GM18867 (cell line): ENCODE results near the gene IL10.
"Not testable (repeated sequence)": the region's sequence is repeated elsewhere in the genome, so short reads cannot be mapped to it uniquely, and the experiment has no call there.

Experiments used
- ATAC-seq: cut with Tn5 transposase; IDR thresholded peaks from one replicate; pipeline ENCODE4 v1.9.1; 2021; ENCODE audit warnings: mild to moderate bottlenecking, moderate library complexity; ENCODE audit not compliant: unreplicated experiment

Gene IL10

DNA sequence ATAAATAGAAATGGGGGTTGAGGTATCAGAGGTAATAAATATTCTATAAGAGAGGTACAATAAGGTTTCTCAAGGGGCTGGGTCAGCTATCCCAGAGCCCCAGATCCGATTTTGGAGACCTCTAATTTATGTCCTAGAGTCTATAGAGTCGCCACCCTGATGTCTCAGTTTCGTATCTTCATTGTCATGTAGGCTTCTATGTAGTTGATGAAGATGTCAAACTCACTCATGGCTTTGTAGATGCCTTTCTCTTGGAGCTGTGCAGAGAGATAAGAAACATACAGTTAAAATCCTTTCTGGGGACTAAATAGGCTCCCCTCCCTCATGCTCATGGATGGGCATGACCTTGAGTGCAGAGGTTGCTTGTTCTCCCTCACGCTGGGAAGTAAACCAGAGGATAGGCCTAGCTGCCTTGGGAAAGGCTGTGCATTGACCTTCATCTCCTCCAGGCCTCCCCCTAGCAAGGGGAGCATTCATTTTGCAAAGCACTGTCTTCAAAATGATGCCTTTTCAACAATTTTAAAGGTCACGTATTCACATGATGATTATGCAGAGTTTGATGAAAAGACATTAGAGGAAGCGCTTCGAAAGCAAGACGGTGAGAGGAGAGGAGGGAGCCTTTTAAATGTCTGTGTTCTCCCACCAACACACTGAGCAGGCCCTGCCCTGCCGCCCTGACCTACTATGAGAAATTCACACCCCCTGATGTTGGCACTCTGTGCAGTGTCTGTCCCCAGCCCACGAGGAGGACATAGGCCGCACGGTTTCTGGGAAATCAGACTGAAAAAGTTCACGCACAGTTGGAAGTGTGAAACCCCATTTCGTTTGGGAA is 3.6 kb downstream of the IL10 start:
- ATAC-seq: peak; percentile 14

DNA sequence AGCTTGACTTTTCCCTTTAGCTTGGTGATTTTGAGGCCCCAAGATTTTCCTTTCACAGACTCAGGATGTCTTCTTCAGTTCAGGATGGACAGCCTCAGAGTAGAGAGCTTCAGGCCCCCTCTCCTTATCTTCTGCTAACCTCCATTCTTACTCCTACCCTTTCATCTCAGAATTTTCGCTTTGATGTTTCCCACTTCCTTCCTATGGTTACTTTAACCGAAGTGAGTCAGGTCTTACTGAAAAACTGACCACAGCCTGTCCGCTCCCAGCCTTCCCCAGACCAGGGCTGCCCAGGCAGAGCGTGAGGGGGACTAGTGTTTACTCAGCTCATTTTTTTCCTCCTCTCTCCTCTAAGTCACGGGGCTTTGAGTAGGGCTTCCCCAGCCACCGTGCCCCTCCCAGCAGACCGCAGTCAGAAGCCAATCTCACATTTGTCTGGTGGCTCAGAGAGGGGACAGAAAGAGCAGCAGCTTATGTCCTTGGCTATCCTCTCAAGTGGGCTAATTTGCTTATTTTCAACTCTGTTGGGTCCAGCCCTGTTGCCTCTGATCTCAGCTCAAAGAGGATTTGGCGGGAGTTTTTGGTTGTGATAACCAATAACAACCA is 5.9 kb downstream of the IL10 start:
- peak; percentile 40 for ATAC-seq

DNA sequence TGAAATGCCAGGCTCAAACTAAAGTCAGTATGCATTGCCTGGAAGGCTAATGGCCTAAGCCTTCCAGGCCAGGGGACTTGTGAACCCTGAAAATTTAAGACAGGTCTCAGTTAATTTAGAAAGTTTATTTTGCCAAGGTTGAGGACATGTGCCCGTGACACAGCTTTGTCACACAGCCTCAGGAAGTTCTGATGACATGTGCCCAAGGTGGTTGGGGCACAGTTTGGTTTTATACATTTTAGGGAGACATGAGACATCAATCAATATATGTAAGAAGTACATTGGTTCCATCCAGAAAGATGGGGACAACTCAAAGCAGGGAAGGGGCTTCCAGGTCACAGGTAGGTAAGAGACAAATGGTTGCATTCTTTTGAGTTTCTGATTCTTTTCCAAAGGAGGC is 6.5 kb downstream of the IL10 start:
- not testable (repeated sequence) for ATAC-seq

DNA sequence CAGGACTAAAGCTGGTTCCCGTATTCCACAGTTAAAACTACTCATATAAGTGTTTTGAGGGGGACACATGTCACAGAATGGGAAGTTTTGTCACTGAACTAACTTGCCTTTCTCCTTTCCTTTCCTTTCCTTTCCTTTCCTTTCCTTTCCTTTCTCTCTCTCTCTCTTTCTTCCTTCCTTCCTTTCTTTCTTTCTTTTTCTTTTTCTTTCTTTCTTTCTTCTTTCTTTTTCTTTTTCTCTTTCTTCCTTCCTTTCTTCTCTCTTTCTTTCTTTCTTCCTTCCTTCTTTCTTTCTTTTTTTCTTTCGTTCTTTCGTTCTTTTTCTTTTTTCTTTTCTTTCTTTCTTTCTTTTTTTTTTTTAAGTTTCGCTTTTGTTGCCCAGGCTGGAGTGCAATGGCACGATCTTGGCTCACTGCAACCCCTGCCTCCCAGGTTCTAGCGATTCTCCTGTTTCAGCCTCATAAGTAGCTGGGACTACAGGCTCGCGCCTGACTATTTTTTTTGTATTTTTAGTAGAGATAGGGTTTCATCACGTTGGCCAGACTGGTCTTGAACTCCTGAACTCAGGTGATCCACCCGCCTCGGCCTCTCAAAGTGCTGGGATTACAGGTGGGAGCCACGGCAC is 9.4 kb downstream of the IL10 start:
- not testable (repeated sequence) for ATAC-seq

DNA sequence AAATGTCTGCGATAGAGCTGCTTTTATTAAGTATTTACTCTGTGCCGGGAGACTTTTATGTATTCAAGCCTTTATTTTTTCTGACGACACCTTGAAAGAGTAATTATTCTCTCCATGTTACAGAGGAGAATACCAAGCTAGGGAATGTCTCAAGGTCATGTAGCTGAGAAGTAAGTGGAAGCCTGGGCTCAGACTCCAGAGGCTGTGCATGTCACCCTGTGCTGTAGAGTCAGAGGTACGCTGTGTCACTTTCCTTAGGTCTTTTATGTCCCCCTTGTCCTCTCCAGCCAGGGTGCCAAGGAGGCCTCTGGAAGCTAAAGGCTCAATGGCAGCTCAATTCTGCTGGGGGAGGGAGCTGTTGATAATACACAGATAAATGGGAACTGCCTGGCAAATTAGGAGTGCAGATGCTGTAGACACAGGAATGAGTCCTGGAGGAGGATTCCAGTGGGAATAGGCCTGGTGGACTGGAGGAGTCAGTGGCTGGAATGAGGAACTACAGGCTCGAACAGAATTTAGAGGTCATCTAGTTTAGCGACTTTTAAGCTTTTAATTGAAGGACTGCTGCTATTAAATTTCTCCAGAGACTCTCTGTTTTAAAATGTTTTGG is 11.0 kb downstream of the IL10 start:
- no peak for ATAC-seq

DNA sequence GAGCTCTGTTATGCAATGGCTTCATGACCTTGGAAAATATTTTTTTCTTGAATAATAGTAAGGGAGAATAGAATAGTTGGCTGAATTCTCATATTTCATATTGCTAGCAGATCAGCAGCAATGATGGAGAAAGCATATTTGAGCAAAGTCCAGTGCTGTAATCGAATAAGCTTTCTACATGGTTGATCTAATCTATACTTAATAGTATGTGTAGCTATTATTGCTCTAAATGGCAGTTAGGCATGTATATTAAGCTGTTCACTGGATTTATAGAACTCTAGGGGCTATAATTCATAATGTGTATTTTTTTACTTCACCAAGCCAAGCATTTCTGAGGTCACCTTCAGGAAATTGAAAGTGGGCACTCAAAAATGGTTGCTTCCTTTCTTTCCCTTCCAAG is 11.7 kb downstream of the IL10 start:
- no peak for ATAC-seq

DNA sequence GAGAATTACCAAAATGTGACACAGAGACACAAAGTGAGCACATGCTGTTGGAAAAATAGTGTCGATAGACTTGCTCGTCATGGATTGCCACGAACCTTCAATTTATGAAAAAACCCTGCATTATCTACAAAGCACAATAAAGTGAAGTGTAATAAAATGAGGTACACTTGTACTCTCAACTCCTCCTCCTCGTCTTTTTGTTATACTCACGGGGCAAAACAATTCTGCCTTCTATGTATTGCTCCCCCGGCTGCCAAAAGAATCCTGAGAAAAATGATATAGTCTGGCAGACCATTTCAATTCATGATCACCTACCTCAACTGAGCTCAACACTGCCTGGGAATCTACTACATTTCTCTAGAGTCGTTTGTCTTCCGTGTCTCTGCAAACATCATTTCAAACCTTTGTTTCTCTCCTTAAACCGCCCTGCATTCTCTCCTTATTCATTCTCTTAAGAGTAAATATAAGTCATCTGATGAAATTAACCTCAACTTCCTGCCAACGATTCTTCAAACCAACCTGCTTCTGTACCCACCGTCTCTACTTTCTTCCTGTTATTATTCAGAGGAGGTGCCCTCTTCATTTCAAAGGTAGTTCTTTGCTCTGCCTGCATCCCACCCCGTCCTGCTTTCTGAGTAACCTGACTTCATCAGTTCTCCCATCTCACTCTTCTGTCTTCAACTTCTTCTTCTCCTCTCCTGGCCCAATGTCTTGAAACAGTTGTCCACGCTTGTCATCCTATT is 14.6 kb downstream of the IL10 start:
- no peak for ATAC-seq

DNA sequence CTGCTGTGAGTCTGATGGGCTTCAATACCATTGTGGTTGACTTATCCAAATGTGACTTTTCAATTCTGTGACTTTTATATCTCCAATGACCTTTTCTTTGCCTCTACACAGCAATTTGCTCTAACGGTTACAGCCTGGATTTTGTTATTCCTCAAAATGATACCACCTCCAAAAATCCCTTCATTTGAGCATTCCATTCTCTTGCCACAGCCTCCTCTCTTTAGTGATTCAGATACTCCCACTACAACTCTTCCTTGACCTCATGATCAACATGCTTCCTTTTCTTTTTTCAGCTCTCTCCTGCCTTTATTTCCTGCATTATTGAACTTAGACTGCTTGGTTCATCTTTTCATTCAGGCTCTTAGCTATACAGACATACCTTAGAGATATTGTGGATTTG is 18.3 kb downstream of the IL10 start:
- no peak for ATAC-seq

DNA sequence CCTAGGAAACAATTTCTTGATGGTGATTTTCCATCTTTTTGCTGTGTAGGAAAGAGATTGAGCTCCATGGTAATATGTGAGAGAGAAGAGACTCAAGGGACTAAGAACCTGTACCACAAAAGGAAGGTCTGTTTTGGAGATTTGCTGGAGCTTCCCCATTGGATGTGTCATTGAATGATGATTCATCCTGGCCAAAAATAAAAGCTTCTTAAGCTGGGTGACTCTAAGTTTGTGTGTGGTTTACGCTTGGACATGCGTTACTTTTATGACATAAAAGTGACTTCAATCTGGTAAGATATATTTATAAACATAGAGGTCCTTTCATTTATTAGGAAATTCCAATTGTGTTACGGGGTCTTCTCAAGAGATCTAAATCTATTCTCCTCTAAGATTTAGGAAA is 19.2 kb downstream of the IL10 start:
- ATAC-seq: no peak

DNA sequence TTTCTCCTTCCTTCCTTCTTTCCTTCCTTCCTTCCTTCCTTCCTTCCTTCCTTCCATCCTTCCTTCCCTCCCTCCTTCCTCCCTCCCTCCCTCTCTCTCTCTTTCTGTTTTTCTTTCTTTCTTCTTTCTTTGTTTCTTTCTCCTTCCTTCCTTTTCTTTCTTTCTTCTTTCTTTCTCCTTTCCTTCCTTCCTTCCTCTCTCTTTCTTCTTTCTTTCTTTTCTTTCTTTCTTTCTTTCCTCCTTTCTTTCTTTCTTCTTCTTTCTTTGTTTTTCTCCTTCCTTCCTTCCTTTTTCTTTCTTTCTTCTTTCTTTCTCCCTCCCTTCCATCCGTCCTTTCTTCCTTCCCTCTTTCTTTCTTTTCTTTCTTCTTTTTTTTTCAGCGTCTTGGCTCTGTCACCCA is 19.8 kb downstream of the IL10 start:
- no peak for ATAC-seq

DNA sequence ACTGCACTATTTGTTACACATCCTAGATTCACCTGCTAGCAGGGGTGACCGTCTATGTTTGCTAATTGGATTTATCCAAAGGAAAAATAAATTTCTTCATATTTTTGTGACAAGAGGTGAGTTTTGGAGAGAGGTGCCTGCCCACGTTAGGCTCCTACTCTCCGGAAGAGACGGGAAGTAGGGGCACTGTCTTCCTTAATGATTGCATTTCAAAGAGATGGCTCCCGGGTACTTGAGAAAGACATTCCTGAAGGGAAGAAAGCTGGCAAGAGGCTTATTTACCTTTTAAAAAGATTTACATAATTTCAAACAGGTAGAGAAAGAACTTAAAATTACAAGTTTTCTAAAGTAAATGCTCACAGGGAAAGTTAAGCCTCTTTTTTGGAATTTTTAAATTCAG is 20.4 kb downstream of the IL10 start:
- ATAC-seq: no peak

DNA sequence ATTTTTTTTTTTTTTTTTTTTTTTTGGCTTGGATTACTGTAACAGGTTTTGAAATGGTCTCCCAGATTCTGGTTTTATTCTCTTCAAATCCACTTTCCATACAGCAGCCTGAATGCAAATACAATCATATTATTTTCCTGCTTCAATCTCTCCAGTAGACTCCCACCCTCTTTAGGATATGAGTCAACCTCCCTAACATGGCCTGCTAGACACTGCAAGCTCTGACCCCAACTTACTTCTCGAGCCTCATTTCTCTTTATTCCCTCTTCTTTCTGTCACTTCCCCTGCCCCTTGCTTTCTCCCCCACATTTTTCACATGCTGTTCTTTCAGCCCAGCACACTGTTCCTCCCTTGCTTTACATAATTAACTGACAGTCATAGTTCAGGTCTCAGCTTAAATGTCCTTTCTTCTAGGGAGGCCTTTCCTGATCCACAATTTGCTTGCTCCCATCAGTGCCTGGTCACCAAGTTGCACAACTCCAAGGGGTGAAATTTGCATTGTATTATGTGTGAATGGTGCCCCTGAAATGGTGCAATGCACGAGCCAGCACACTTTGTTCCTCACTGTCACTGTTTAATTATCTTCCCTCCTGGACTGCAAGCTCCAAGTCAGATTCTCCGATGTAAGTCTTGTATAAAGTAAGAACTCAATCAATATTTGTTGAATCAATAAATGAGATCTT is 23.8 kb downstream of the IL10 start:
- ATAC-seq: no peak

DNA sequence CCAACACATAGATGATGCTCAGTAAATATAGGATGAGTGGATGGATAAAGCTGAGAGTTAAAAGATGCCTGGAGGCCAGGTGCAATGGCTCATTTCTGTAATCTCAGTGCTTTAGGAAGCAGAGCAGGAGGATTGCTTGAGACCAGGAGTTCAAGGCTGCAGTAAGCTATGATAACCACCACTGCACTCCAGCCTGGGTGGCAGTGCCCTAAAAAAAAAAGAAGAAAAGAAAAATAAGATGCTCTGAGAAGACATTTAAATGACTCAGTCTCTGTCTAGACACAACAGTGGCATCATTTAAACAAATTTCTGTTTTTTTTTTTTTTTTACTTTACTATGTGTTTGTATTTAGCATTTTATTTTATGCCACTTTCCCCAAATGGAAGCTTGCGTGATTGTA is 27.0 kb downstream of the IL10 start:
- no peak for ATAC-seq

DNA sequence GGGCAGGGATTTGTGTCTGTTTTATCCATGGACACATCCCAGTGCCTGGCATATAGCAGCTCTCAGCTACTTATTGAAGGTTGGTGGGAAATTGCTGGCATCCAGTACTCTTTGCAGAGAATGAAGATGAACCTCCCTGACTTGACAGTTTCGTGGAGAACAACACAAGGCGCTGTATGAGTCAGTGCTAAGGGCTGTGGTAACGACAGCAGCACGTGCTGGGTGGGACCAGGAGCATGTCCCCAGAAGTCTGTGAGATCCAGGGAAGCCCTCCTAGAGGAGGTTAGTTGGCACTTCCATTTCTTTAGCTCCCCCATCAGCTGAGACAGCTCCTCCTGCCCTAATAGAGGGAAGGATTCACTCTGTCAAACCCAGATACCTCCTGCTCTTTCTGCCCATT is 27.6 kb downstream of the IL10 start:
- ATAC-seq: no peak

DNA sequence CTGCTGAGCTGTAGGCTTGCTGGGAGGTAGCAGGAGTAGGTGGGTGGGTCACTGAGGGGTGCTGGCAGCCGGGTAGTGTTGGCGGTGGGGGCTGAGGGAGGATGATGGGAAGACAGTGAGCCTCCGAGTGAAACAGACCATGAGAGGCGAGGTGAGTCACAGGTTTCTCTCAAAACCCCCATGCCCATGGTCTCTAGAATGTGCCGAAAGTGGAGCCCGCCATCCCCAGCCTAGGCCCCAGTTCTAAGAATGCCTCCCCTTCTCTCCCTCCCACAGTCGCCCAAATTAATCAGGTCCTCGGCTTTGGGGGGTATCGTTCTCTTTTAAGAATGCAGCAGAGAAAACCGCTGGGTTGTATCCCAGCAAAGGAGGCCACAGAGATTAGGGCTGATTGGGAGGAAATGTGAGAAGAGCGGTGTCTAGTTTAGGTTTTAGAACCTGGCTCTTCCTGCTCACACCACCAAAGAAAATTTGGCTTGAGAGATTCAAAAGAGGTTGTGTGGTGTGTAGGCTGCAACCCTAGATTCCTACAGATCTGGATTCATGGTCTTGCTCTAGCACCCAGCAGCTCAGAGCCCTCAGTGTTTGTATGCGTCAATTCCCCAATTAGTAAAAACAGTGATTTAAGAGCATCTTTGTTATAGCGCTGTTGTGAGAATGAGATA is 29.4 kb downstream of the IL10 start:
- no peak for ATAC-seq

DNA sequence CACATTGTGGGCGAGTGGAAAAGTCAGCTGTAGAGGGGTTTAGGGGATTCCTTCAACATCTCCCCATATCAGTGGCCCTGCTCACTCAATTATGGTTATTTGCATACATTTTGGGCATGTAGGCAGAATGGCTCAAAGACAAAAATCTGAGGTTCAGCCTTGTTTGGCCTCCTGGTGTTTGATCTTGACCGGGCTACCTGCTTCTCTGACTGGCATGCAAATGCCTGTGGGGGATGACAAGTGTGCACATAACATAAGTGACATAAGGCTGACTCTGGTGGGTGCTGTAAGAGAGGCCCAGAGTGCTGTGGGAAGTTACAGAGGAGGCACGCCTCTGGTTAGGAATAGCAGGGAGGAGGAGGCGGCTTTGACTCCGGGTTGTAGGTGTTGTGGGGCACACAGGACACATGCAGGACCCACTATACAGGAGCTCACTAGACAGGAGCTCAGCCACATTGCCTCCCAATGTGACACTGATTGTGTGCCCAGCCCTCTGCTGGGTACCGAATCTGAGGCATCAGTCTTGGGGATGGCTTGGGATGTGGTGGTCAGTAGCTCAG is 31.1 kb downstream of the IL10 start:
- ATAC-seq: no peak

DNA sequence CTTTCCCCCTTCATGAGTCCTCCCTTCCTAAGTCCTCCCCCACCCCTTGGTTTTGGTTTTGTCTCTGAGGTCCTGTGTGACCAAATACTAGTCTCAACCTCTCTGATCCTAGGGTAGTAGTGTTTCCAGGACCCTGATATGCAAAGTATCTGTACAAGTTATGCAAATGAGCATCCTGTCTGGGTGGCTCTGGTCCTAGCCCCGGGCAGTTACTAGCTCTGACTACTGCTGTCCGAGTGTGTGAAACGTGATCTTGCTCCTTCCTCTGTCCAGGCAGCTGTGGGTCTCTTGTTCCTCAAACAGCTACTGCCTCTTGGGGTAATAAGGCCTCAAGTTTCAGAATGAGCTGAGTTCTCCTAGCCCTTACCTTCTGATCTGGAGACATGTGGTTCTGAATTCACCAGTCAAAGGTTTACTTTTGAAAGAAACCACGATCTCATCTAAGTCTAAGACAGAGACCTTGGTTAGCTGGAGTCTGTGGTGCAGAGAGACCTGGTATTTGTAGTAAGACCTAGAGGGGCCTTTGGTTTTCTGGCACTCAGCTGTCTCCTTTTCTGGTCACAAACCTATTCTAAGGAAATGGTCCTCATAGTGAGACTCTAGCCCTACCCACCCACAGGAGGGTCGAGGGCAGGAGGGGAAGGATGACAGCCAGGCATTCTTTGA is 32.8 kb downstream of the IL10 start:
- ATAC-seq: peak; percentile 82

DNA sequence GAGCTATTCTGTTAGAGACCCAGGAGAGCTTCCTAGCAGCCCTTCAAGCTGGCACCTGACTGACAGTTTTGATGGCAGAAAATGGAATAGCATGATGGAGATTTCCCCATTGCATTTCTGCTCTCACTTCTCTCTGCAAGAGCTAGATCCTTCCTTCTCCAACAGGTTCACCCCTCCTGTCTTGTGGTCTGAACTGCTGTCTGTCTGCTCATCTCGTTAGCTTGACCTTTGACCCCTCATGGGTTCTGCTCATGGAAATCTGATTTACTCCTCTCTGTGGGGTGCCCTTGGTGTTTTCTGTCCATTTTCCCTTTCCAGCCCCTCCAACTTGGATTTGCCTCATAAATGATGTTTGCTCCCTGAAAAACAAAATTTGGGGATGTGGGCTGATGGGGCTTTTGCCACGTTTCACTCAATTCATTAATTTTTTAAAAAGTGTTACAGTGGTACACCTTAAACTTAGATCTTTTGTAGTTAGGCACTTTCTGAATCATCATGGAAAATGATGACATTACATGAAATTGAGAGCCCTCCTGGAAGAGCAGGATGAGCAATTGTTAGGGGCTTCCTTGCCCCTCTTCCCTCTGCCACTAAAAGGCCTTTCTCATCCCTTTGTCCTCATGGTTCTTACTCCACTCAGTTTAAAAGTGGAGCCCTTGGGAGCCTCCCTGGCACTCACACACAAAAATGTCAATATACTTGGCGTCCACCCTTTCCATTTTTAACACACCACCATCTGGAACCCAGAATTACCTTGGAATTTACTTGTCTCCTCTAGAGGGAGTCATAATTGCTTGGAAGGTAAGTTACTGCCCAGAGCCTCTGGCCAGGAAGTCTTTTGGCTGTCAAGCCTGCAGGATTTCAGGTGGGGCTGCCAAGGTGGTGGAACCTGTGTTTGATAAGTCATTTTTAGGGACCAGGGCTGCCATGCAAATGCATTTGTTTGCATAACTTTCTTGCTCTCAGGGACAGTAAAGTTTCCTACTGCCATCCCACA is 33.6 kb downstream of the IL10 start:
- ATAC-seq: no peak
